SK-N-SH (cell line): ENCODE data around the gene GPR68. TPM values are rescaled to one million over a fixed set of nuclear protein-coding genes. Genes with fewer than 3 reads are reported as not detected.

ENCODE experiments used
- CTCF ChIA-PET: fragments of 300-600, 350-600 bp; formaldehyde crosslinking; extraction: SDS; loops from one replicate; lab custom pipeline; 2021; lab: Yijun Ruan, JAX
- POLR2A ChIA-PET: fragments of 350-600 bp; sonication (Branson Sonifier 250); formaldehyde crosslinking; extraction: SDS; loops from one replicate; lab custom pipeline; 2020; ENCODE audit warnings: antibody characterized with exemption, inconsistent platforms; lab: Yijun Ruan, JAX
- DNase-seq: peaks from one replicate; pipeline ENCODE4 v3.0.0; 2012
- H2AFZ ChIP-seq: fragments of 200-600 bp; sonication (generic); 2 replicates; pipeline ENCODE4 v1.8.1; 2016; ENCODE audit warnings: antibody characterized with exemption, mild to moderate bottlenecking, low read depth
- H3F3A ChIP-seq: fragments of 200-600 bp; sonication (generic); replicated peaks from 2 replicates; pipeline ENCODE3; 2016; ENCODE audit warnings: antibody characterized with exemption, mild to moderate bottlenecking; ENCODE audit not compliant: insufficient read depth
- H3K27ac ChIP-seq, 2 experiments: fragments of 200-500 bp in 1 of 2; fragments of 200-600 bp in 1 of 2; sonication (Bioruptor generic) in 1 of 2; sonication (generic), shearing (Covaris generic) in 1 of 2; 2 replicates each; pipeline versions ENCODE4 v1.5.1 to v1.6.1; 2014 to 2016; ENCODE audit warnings: low read depth in 2 of 2, inconsistent platforms in 1 of 2, low read length in 1 of 2, mild to moderate bottlenecking in 1 of 2, mixed read lengths in 1 of 2
- H3K27me3 ChIP-seq: fragments of 200-600 bp; sonication (generic), shearing (Covaris generic); 2 replicates; pipeline ENCODE4 v1.6.1; 2016; ENCODE audit warnings: mixed run types; ENCODE audit not compliant: insufficient read depth
- H3K36me3 ChIP-seq, 2 experiments: fragments of 200-500 bp in 1 of 2; fragments of 200-600 bp in 1 of 2; sonication (Bioruptor generic) in 1 of 2; sonication (generic) in 1 of 2; replicated peaks in 1 of 2; 2 replicates each; pipeline versions ENCODE3 to v1.5.1; 2014 to 2016; ENCODE audit warnings: low read length in 1 of 2, mild to moderate bottlenecking in 1 of 2; ENCODE audit not compliant: insufficient read depth in 2 of 2, control insufficient read depth in 1 of 2
- H3K4me1 ChIP-seq, 2 experiments: fragments of 200-500 bp in 1 of 2; fragments of 200-600 bp in 1 of 2; sonication (Bioruptor generic) in 1 of 2; sonication (generic), shearing (Covaris generic) in 1 of 2; 2 replicates each; pipeline versions ENCODE4 v1.5.1 to v1.6.1; 2014 to 2016; ENCODE audit warnings: low read depth in 1 of 2, low read length in 1 of 2, mixed run types in 1 of 2; ENCODE audit not compliant: insufficient read depth in 2 of 2, control insufficient read depth in 1 of 2
- H3K4me2 ChIP-seq: fragments of 200-600 bp; sonication (generic), shearing (Covaris generic); 2 replicates; pipeline ENCODE4 v1.6.1; 2017; ENCODE audit warnings: mixed run types
- H3K4me3 ChIP-seq, 2 experiments: fragments of 200-500 bp in 1 of 2; fragments of 200-600 bp in 1 of 2; sonication (Bioruptor generic) in 1 of 2; sonication (generic), shearing (Covaris generic) in 1 of 2; 2 replicates each; pipeline versions ENCODE4 v1.5.1 to v1.8.1; 2014 to 2016; ENCODE audit warnings: low read depth in 2 of 2, inconsistent platforms in 1 of 2, low read length in 1 of 2, mild to moderate bottlenecking in 1 of 2, mixed read lengths in 1 of 2, moderate library complexity in 1 of 2
- H3K79me2 ChIP-seq: fragments of 200-600 bp; sonication (generic); 2 replicates; pipeline ENCODE4 v1.8.1; 2017; ENCODE audit warnings: mild to moderate bottlenecking; ENCODE audit not compliant: insufficient read depth
- H3K9ac ChIP-seq: fragments of 200-600 bp; sonication (generic); 2 replicates; pipeline ENCODE4 v1.6.1; 2017; ENCODE audit warnings: mixed run types
- H3K9me2 ChIP-seq: fragments of 200-600 bp; sonication (generic); 2 replicates; pipeline ENCODE4 v1.6.1; 2017; ENCODE audit warnings: mixed run types
- H3K9me3 ChIP-seq: fragments of 200-600 bp; sonication (generic); 2 replicates; pipeline ENCODE4 v1.6.1; 2017; ENCODE audit warnings: mixed run types, mild to moderate bottlenecking, moderate library complexity
- H4K20me1 ChIP-seq: fragments of 200-600 bp; sonication (generic); 2 replicates; pipeline ENCODE4 v1.6.1; 2017; ENCODE audit warnings: mild to moderate bottlenecking, mixed run types; ENCODE audit not compliant: insufficient read depth
- ELF1 ChIP-seq: IDR thresholded peaks from 2 replicates; pipeline ENCODE4 v1.4.0; 2012
- EZH2phosphoT487 ChIP-seq: fragments of 200-600 bp; sonication (generic); IDR thresholded peaks from 2 replicates; pipeline ENCODE4 v1.6.1; 2017; ENCODE audit warnings: low read depth, mixed run types, mild to moderate bottlenecking, antibody characterized with exemption, moderate library complexity, borderline replicate concordance
- FOXJ3 ChIP-seq: sonication (generic); formaldehyde crosslinking; IDR thresholded peaks from 2 replicates; pipeline ENCODE4 v1.5.1; 2020; ENCODE audit warnings: mild to moderate bottlenecking, missing genetic modification reagents
- GABPA ChIP-seq: IDR thresholded peaks from 2 replicates; pipeline ENCODE4 v1.4.0; 2012; ENCODE audit warnings: low read depth, mild to moderate bottlenecking
- MXI1 ChIP-seq: IDR thresholded peaks from 2 replicates; pipeline ENCODE4 v1.6.1; 2012; ENCODE audit warnings: mild to moderate bottlenecking, low read depth, low read length, improper control_type of control experiment
- NRF1 ChIP-seq: IDR thresholded peaks from 2 replicates; pipeline ENCODE4 v1.6.1; 2012; ENCODE audit warnings: low read depth, mild to moderate bottlenecking, low read length
- RAD21 ChIP-seq: IDR thresholded peaks from 2 replicates; pipeline ENCODE4 v1.6.1; 2012; ENCODE audit warnings: mild to moderate bottlenecking, low read length
- RCOR1 ChIP-seq: fragments of 150-350 bp; IDR thresholded peaks from 2 replicates; pipeline ENCODE4 v1.6.1; 2017; ENCODE audit warnings: antibody characterized with exemption, low read length
- RFX5 ChIP-seq: IDR thresholded peaks from 2 replicates; pipeline ENCODE4 v1.6.1; 2012; ENCODE audit warnings: mild to moderate bottlenecking, improper control_type of control experiment, low read length
- RXRA ChIP-seq: IDR thresholded peaks from 2 replicates; pipeline ENCODE4 v1.4.0; 2012; ENCODE audit warnings: low read depth, mild to moderate bottlenecking, borderline replicate concordance
- SMC3 ChIP-seq: IDR thresholded peaks from 2 replicates; pipeline ENCODE4 v1.6.1; 2012; ENCODE audit warnings: low read depth, low read length, improper control_type of control experiment
- TCF12 ChIP-seq: IDR thresholded peaks from 2 replicates; pipeline ENCODE4 v1.4.0; 2012
- WGBS: methylation state at CpG from one replicate; pipeline ENCODE4 v1.1.6; 2017; ENCODE audit warnings: low lambda C conversion rate; 5-methylcytosine and 5-hydroxymethylcytosine counted together
- polyA plus RNA-seq, 3 experiments: library from polyadenylated mRNA; depleted of rRNA; stranded (reverse); fragments of >200 nt; gene quantifications; 2 replicates each; pipeline ENCODE4 v1.2.3, GENCODE V29; 2012
- TF ChIP-seq, protein P1 (sequence below): fragments of 150-350 bp; IDR thresholded peaks from 2 replicates; pipeline ENCODE4 v1.6.1; 2016; ENCODE audit warnings: mild to moderate bottlenecking, low read depth, low read length
- TF ChIP-seq, protein P2 (sequence below): IDR thresholded peaks from 2 replicates; pipeline ENCODE4 v1.4.0; 2012; ENCODE audit warnings: low read depth, borderline replicate concordance

Gene GPR68
- polyA plus RNA-seq, 1 of the 3 experiments (the other 2 are of a cell fraction): 0.18 TPM

DNA sequence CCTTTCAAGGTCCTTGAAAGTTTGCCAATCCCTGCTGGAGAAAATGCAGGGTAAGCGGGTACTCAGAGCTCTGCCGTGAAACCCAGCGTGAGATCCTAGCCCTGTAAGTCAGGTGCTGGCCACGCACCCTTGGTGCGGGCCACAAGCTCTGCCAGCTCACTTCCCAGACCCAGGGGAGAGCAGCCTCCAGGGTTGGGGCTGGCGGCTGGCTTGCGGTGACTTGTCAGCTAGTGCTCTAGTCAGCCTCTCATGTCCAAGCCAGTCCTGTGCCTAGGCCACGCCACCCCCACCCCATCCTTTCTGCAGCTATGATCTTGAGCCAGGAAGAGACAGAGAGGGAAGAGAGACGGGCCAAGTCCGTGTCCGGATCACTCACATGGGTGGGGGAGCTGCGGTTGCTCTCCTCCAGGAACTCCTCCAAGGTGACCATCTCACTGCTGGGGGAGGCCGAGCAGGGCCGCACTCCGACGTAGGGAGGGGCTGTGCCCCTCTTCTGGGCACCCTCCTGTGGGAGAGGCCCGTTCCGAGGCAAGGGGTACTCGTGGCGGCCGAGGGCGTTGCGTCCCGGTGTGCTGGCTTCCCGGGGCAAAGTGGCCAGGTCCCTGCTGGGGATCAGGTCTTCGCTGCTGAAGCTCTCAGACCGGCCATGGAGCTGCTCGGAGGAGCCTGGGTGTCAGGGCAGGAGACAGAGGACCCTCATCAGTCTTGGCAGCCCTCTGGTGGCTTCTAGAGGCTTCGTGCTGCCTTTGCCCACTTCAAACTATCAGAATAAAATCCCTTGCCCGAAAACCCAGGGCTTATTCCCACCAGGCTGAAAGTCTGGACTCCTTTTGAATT, 33.3 kb upstream of the GPR68 start:
- H3K27me3 ChIP-seq: no peaks in the 10 kb centered on the region
- no peaks in the 10 kb centered on the region for H3K9me2 ChIP-seq
- H3K27ac ChIP-seq: peak overlapping the region in 1 of 2 experiments; percentile 51; a peak in 2 of 4 replicates
- 86% methylated on average over 15 of the region's 30 CpGs for WGBS
- no peak overlapping the region for H3K4me2 ChIP-seq
- ChIA-PET POLR2A (interaction anchor here (0.6 to 1.1 kb wide), 3 partner anchors 31 to 918 kb away, joined by 3 to 5 read pairs (median 3); no protein-coding TSS in a partner anchor), CTCF (interaction anchor here (1.0 to 3.9 kb wide), 8 partner anchors 9 to 105 kb away, joined by 3 to 29 read pairs (median 6); no protein-coding TSS in a partner anchor)
- no peak overlapping the region for H3K4me3 ChIP-seq
- no peaks in the 10 kb centered on the region for H3K79me2 ChIP-seq
- H3K9me3 ChIP-seq: no peaks in the 10 kb centered on the region
- TF ChIP-seq FOXJ3 (CRISPR knock-in tag) (no peak), ELF1 (no peak), TCF12 (no peak), RAD21 (peak; percentile 31; the same call in 1 of the 2 replicates)
- TF ChIP-seq, protein P1, sequence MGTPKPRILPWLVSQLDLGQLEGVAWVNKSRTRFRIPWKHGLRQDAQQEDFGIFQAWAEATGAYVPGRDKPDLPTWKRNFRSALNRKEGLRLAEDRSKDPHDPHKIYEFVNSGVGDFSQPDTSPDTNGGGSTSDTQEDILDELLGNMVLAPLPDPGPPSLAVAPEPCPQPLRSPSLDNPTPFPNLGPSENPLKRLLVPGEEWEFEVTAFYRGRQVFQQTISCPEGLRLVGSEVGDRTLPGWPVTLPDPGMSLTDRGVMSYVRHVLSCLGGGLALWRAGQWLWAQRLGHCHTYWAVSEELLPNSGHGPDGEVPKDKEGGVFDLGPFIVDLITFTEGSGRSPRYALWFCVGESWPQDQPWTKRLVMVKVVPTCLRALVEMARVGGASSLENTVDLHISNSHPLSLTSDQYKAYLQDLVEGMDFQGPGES: no peak
- TF ChIP-seq, protein P2, sequence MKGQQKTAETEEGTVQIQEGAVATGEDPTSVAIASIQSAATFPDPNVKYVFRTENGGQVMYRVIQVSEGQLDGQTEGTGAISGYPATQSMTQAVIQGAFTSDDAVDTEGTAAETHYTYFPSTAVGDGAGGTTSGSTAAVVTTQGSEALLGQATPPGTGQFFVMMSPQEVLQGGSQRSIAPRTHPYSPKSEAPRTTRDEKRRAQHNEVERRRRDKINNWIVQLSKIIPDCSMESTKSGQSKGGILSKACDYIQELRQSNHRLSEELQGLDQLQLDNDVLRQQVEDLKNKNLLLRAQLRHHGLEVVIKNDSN: no peak
- DNase-seq: no peak
- no peak overlapping the region for H3K9ac ChIP-seq
- no peak overlapping the region for H2AFZ ChIP-seq
- no peaks in the 10 kb centered on the region for H3K36me3 ChIP-seq
- no peaks in the 10 kb centered on the region for H4K20me1 ChIP-seq
- no peaks in the 10 kb centered on the region for H3F3A ChIP-seq
- H3K4me1 ChIP-seq: peaks cover 0 to 26% of the 10 kb centered on the region in 2 experiments; a peak in 1 of 4 replicates

DNA sequence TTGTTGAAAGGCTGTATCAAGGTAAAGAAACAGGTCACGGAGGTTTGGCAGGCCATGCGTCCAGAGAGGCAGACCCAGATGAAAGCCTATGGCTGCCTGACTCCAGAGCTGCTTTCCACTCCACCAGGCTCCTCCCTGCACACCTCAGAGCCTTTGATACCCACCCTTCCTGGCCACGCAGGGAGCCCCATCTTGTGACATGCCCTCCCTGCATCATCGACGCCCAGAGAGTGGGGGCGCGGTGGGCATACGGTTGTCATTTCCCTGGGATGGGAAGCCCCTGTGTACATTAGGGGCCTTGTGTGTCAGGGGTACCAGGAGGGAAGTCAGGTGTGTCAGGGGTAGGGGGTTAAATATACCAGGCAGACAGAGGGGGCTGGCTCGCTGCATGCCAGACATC, 30.3 kb upstream of the GPR68 start:
- Histone ChIP-seq H3F3A (no peaks in the 10 kb centered on the region), H3K9ac (no peak overlapping the region), H3K36me3 (no peaks in the 10 kb centered on the region), H3K9me2 (no peaks in the 10 kb centered on the region), H3K4me3 (no peak overlapping the region), H4K20me1 (no peaks in the 10 kb centered on the region), H3K79me2 (no peaks in the 10 kb centered on the region), H2AFZ (no peak overlapping the region), H3K27ac (no peak overlapping the region), H3K27me3 (no peaks in the 10 kb centered on the region), H3K9me3 (no peaks in the 10 kb centered on the region), H3K4me1 (peaks cover 0 to 21% of the 10 kb centered on the region in 2 experiments; a peak in 1 of 4 replicates), H3K4me2 (no peak overlapping the region)
- POLR2A ChIA-PET: no interaction called here
- CTCF ChIA-PET: interaction anchor here (1.5 kb wide), 1 partner anchor 18 kb away, joined by 5 read pairs; no protein-coding TSS in a partner anchor
- TF ChIP-seq GABPA: no peak
- TF ChIP-seq MXI1: no peak
- TF ChIP-seq RCOR1: no peak
- no peak for TF ChIP-seq EZH2phosphoT487
- no peak for TF ChIP-seq RFX5
- TF ChIP-seq SMC3: no peak
- TF ChIP-seq RXRA: no peak
- TF ChIP-seq ELF1: no peak
- TF ChIP-seq NRF1: no peak
- WGBS: 91% methylated on average over 8 of the region's 9 CpGs
- DNase-seq: no peak
